Measurements from ENCODE around the gene ANP32E. TPM values are rescaled to one million over a fixed set of nuclear protein-coding genes. Genes with fewer than 3 reads are reported as not detected.
A peak's percentile ranks its signal among the peaks of the same experiment; 100 is the strongest.

ANP32E gene
- total RNA-seq (2014; rRNA removed; shearing (Covaris generic)): 76.3 and 81.9 TPM in 2 replicates

GRCh38 chr1:150235852-150236613 lies at the start of gene ANP32E:
ANP32E (minus strand) TSS chr1:150236112; CDS start chr1:150235786, 326 bp downstream.
- peak; percentile 100 for DNase-seq (ENCODE audit: low spot score)

- no peak for DNase-seq (ENCODE audit: low spot score)
These were observed 47.3 kb upstream of the ANP32E start for GRCh38 chr1:150283260-150283659.

GRCh38 chr1:150282558-150282958 lies 46.6 kb upstream of the ANP32E start:
- DNase-seq (ENCODE audit: low spot score): no peak

GRCh38 chr1:150281758-150282557 lies 46.0 kb upstream of the ANP32E start, which contains the start of gene CIART:
CIART (plus strand) TSS chr1:150282554; CDS start chr1:150283268, 714 bp downstream.
- DNase-seq (ENCODE audit: low spot score): peak; percentile 100

GRCh38 chr1:150281221-150281757 lies 45.4 kb upstream of the ANP32E start:
- DNase-seq (ENCODE audit: low spot score): peak; percentile 84

- no peak for DNase-seq (ENCODE audit: low spot score)
These were observed 44.3 kb upstream of the ANP32E start for GRCh38 chr1:150280138-150280707.

GRCh38 chr1:150273311-150273710 lies 37.4 kb upstream of the ANP32E start:
- DNase-seq (ENCODE audit: low spot score): no peak

- DNase-seq (ENCODE audit: low spot score): no peak
These were observed 35.5 kb upstream of the ANP32E start for GRCh38 chr1:150271291-150271959.

GRCh38 chr1:150269451-150269850 lies 33.5 kb upstream of the ANP32E start:
- DNase-seq (ENCODE audit: low spot score): no peak

- peak; percentile 98 for DNase-seq (ENCODE audit: low spot score)
These were observed 32.9 kb upstream of the ANP32E start, which contains the start of gene APH1A for GRCh38 chr1:150268705-150269403. APH1A (minus strand) TSS chr1:150269016; CDS start chr1:150268810, 206 bp downstream.

- DNase-seq (ENCODE audit: low spot score): peak; percentile 44
These were observed 32.4 kb upstream of the ANP32E start for GRCh38 chr1:150268340-150268704.

- no peak for DNase-seq (ENCODE audit: low spot score)
These were observed 32.0 kb upstream of the ANP32E start for GRCh38 chr1:150267896-150268295.

- no peak for DNase-seq (ENCODE audit: low spot score)
These were observed 27.6 kb upstream of the ANP32E start for GRCh38 chr1:150263549-150263948.

- DNase-seq (ENCODE audit: low spot score): no peak
These were observed 26.7 kb upstream of the ANP32E start for GRCh38 chr1:150262388-150263320.

GRCh38 chr1:150261367-150261766 lies 25.5 kb upstream of the ANP32E start:
- DNase-seq (ENCODE audit: low spot score): no peak

GRCh38 chr1:150259758-150260669 lies 24.1 kb upstream of the ANP32E start:
- no peak for DNase-seq (ENCODE audit: low spot score)

- no peak for DNase-seq (ENCODE audit: low spot score)
These were observed 23.3 kb upstream of the ANP32E start for GRCh38 chr1:150259217-150259616.
